OCI-LY1 (cell line): Measurements from ENCODE around the gene CEP85.

Experiments used
- CTCF ChIP-seq: fragments of 200-600 bp; sonication (generic), shearing (Covaris generic); IDR thresholded peaks from 2 replicates; pipeline ENCODE4 v1.5.1; 2017; ENCODE audit warnings: mild to moderate bottlenecking, antibody characterized with exemption, low read length, moderate library complexity, mixed read lengths
- EZH2 ChIP-seq: fragments of 200-600 bp; sonication (generic), shearing (Covaris generic); IDR thresholded peaks from 2 replicates; pipeline ENCODE4 v1.8.0; 2017; ENCODE audit warnings: borderline replicate concordance, mixed run types, mild to moderate bottlenecking, antibody characterized with exemption, low read length, moderate library complexity, mixed read lengths

GRCh38 chr1:26220199-26220912 is 13.6 kb upstream of the CEP85 start:
- TF ChIP-seq CTCF: no peak
- no peak for TF ChIP-seq EZH2
